Stomach (tissue), 9 donors: ENCODE results near the gene SYNPO2. TPM values are rescaled to one million over a fixed set of nuclear protein-coding genes. Genes with fewer than 3 reads are reported as not detected.

Experiments used
- DNase-seq, 2 donors: peaks; one replicate each; pipeline versions ENCODE4 v3.0.0 to v3.0.0-alpha.2; 2013 to 2019
- H3K27ac ChIP-seq, 5 donors: fragments of 200-600 bp in 4 of 5; sonication (generic) in 4 of 5; one replicate each; pipeline ENCODE4 v1.5.1; 2013 to 2019; ENCODE audit warnings: mild to moderate bottlenecking in 1 of 5, moderate library complexity in 1 of 5
- H3K27me3 ChIP-seq, 3 donors: fragments of 200-600 bp; sonication (generic); one replicate each; pipeline ENCODE4 v1.5.1; 2017 to 2019; ENCODE audit warnings: mixed run types in 1 of 3
- H3K36me3 ChIP-seq, 4 donors: fragments of 200-600 bp; sonication (generic); 1 replicate in 3 of 4; 2 replicates in 1 of 4; pipeline ENCODE4 v1.5.1; 2016 to 2019
- H3K4me1 ChIP-seq, 4 donors: fragments of 200-600 bp; sonication (generic); one replicate each; pipeline ENCODE4 v1.5.1; 2016 to 2019
- H3K4me3 ChIP-seq, 4 donors: fragments of 200-600 bp; sonication (generic) in 3 of 4; one replicate each; pipeline ENCODE4 v1.5.1; 2016 to 2019; ENCODE audit warnings: mild to moderate bottlenecking in 1 of 4
- H3K9me3 ChIP-seq, 4 donors: fragments of 200-600 bp; sonication (generic); one replicate each; pipeline ENCODE4 v1.5.1; 2016 to 2019
- CTCF ChIP-seq, 7 experiments: fragments of 450-650 bp in 4 of 7; fragments of 200-600 bp in 3 of 7; sonication (generic) in 3 of 7; IDR thresholded peaks; one replicate each; pipeline ENCODE4 v1.5.1; 2016 to 2019; ENCODE audit warnings: antibody characterized with exemption in 7 of 7, control low read depth in 2 of 7, mild to moderate bottlenecking in 1 of 7
- EP300 ChIP-seq: sonication (generic); formaldehyde crosslinking; IDR thresholded peaks from one replicate; pipeline ENCODE4 v1.6.1; 2017; ENCODE audit warnings: antibody characterized with exemption
- POLR2A ChIP-seq, 4 donors: fragments of 450-650 bp; IDR thresholded peaks; one replicate each; pipeline ENCODE4 v1.6.1; 2016; ENCODE audit warnings: antibody characterized with exemption in 4 of 4, control low read depth in 2 of 4, mild to moderate bottlenecking in 1 of 4, moderate library complexity in 1 of 4
- POLR2AphosphoS5 ChIP-seq, 3 donors: sonication (generic); formaldehyde crosslinking; IDR thresholded peaks; one replicate each; pipeline ENCODE4 v1.6.1; 2016; ENCODE audit warnings: antibody characterized with exemption in 3 of 3
- WGBS, 5 donors: extraction: QIAGEN DNeasy Blood & Tissue Kit in 3 of 5; methylation state at CpG; one replicate each; pipeline versions ENCODE4 v1.1.5 to v1.1.7; 2013 to 2018; 5-methylcytosine and 5-hydroxymethylcytosine counted together
- intact Hi-C: fragments of 100-400 bp; cut with DNase I; formaldehyde crosslinking; loops from one replicate; pipeline ENCODE4 v1.15.1; 2023; ENCODE audit warnings: low total_unique reads
- polyA plus RNA-seq, 3 donors: library from polyadenylated mRNA; stranded (reverse); fragments of 200-250 nt; gene quantifications; one replicate each; pipeline ENCODE4 v1.2.3, GENCODE V29; 2013
- total RNA-seq, 5 donors: library from RNA; depleted of rRNA; stranded (reverse); fragments of >200 nt; gene quantifications; one replicate each; pipeline versions ENCODE4 v1.1.0 to v1.2.3, GENCODE V29; 2014 to 2016
- donor health status: healthy with polysubstance abuse.
- donor health status: Bipolar disorder and iron deficiency.
- donor health status: healthy.

The SYNPO2 gene
- total and polyA plus RNA-seq, 8 donors = 24.8 to 644 (median 150) TPM

- H3K4me1 ChIP-seq = no peaks in the 10 kb centered on the region
- H3K36me3 ChIP-seq = no peaks in the 10 kb centered on the region
- H3K4me3 ChIP-seq = no peak overlapping the region
- no peak for TF ChIP-seq EP300
- DNase-seq = no peak
- H3K27ac ChIP-seq = no peak overlapping the region
- no peaks in the 10 kb centered on the region for H3K27me3 ChIP-seq
- H3K9me3 ChIP-seq = no peaks in the 10 kb centered on the region
- WGBS, 5 donors = 80 to 85% (median 84%) methylated on average over 12 of the region's 12 CpGs
- intact Hi-C loops = no loop called here
Observed at GRCh38 chr4:118881512-118882146, 7.0 kb upstream of the SYNPO2 start.

GRCh38 chr4:118883861-118884260 lies 4.8 kb upstream of the SYNPO2 start:
- Histone ChIP-seq H3K9me3 (no peaks in the 10 kb centered on the region), H3K4me3 (no peak overlapping the region), H3K27me3 (peaks cover 0 to 8% (median 4%) of the 10 kb centered on the region in 3 donors), H3K4me1 (peaks cover 0 to 8% (median 3%) of the 10 kb centered on the region in 4 donors), H3K36me3 (no peaks in the 10 kb centered on the region), H3K27ac (no peak overlapping the region)
- DNase-seq = no peak
- TF ChIP-seq CTCF (IDR thresholded peaks at IDR 0.05) = no peak
- no peak for TF ChIP-seq POLR2A (IDR thresholded peaks at IDR 0.05)
- TF ChIP-seq EP300 = no peak
- TF ChIP-seq POLR2AphosphoS5 (IDR thresholded peaks at IDR 0.05) = no peak
- intact Hi-C loops = no loop called here
- WGBS, 5 donors = 63 to 82% (median 70%) methylated on average over 1 of the region's 1 CpG

GRCh38 chr4:118884716-118885115 lies 3.9 kb upstream of the SYNPO2 start:
- H3K36me3 ChIP-seq = no peaks in the 10 kb centered on the region
- no peaks in the 10 kb centered on the region for H3K9me3 ChIP-seq
- no peak overlapping the region for H3K4me3 ChIP-seq
- H3K4me1 ChIP-seq = peaks cover 0 to 13% (median 5%) of the 10 kb centered on the region in 4 donors
- DNase-seq = no peak
- 69 to 83% (median 80%) methylated on average over 3 of the region's 3 CpGs for WGBS, 5 donors
- intact Hi-C loops = no loop called here
- no peak overlapping the region for H3K27ac ChIP-seq
- peaks cover 0 to 9% (median 7%) of the 10 kb centered on the region in 3 donors for H3K27me3 ChIP-seq
- TF ChIP-seq CTCF (IDR thresholded peaks at IDR 0.05) = no peak
- TF ChIP-seq POLR2AphosphoS5 (IDR thresholded peaks at IDR 0.05) = no peak
- no peak for TF ChIP-seq POLR2A (IDR thresholded peaks at IDR 0.05)
- TF ChIP-seq EP300 = no peak

GRCh38 chr4:118889312-118889691 lies 648 bp downstream of the SYNPO2 start:
- DNase-seq = peak in 1 of 2 donors; percentile 45
- Histone ChIP-seq H3K27me3 (peaks cover 0 to 9% (median 7%) of the 10 kb centered on the region in 3 donors), H3K27ac (peak overlapping the region in 4 of 5 donors; percentile 59 to 85 (median 73)), H3K9me3 (no peaks in the 10 kb centered on the region), H3K4me1 (peaks cover 0 to 13% (median 5%) of the 10 kb centered on the region in 4 donors), H3K4me3 (peak overlapping the region; percentile 48 to 57 (median 54)), H3K36me3 (no peaks in the 10 kb centered on the region)
- TF ChIP-seq EP300 = no peak
- no peak for TF ChIP-seq CTCF (IDR thresholded peaks at IDR 0.05)
- no peak for TF ChIP-seq POLR2AphosphoS5 (IDR thresholded peaks at IDR 0.05)
- TF ChIP-seq POLR2A (IDR thresholded peaks at IDR 0.05) = no peak
- 39 to 51% (median 47%) methylated on average over 4 of the region's 4 CpGs for WGBS, 5 donors
- intact Hi-C loops = no loop called here

GRCh38 chr4:118894034-118894433 lies 5.4 kb downstream of the SYNPO2 start:
- peak overlapping the region in 4 of 5 donors; percentile 59 to 85 (median 73) for H3K27ac ChIP-seq
- TF ChIP-seq POLR2AphosphoS5 (IDR thresholded peaks at IDR 0.05) (no peak), POLR2A (IDR thresholded peaks at IDR 0.05) (no peak), EP300 (no peak), CTCF (IDR thresholded peaks at IDR 0.05) (no peak)

More at GRCh38 chr4:118894034-118894433, 5.4 kb downstream of the SYNPO2 start:
- no peak for DNase-seq
- WGBS, 5 donors = 74 to 93% (median 82%) methylated on average over 3 of the region's 3 CpGs
- H3K4me3 ChIP-seq = peak overlapping the region in 2 of 4 donors; percentile 3 to 10
- H3K36me3 ChIP-seq = no peaks in the 10 kb centered on the region
- intact Hi-C loops = no loop called here
- H3K4me1 ChIP-seq = peaks cover 0 to 19% (median 5%) of the 10 kb centered on the region in 4 donors
- peaks cover 0 to 2% (median 0%) of the 10 kb centered on the region in 3 donors for H3K27me3 ChIP-seq
- H3K9me3 ChIP-seq = no peaks in the 10 kb centered on the region
